ENCODE measurements around the gene PIK3AP1. TPM values are rescaled to one million over a fixed set of nuclear protein-coding genes. Genes with fewer than 3 reads are reported as not detected.

The PIK3AP1 gene
- total RNA-seq, 2 donors from 2014 or later: 1.3 to 5.2 TPM

GRCh38 chr10:96636551-96636950, 83.8 kb downstream of the PIK3AP1 start:
- TF ChIP-seq CTCF (conservative IDR thresholded peaks at IDR 0.05): no peak

GRCh38 chr10:96632974-96633710, 87.2 kb downstream of the PIK3AP1 start:
- Mint-ChIP-seq H3K36me3 (ENCODE audit: low read depth) (peaks cover 2% of the 10 kb centered on the region), H3K9me3 (no peaks in the 10 kb centered on the region), H3K4me1 (peaks cover 6% of the 10 kb centered on the region), H3K27me3 (ENCODE audit: insufficient read depth) (no peaks in the 10 kb centered on the region), H3K4me3 (no peak overlapping the region), H3K27ac (no peak overlapping the region)
- no peaks in the 10 kb centered on the region for H3K36me3 ChIP-seq (ENCODE audit: control insufficient read depth, insufficient read depth, low read length)
- no peaks in the 10 kb centered on the region for H3K4me1 ChIP-seq (ENCODE audit: control insufficient read depth, insufficient read depth, low read length)
- no peak overlapping the region for H3K27ac ChIP-seq (ENCODE audit: low read depth, low read length)
- no peak overlapping the region for H3K9ac ChIP-seq (ENCODE audit: extremely low read depth, low read length, poor library complexity, severe bottlenecking)
- DNase-seq: no peak
- H3K9me3 ChIP-seq (ENCODE audit: control insufficient read depth, low read length): no peaks in the 10 kb centered on the region
- no peak overlapping the region for H3K4me3 ChIP-seq (ENCODE audit: low read length)
- no peaks in the 10 kb centered on the region for H3K27me3 ChIP-seq (ENCODE audit: control insufficient read depth, insufficient read depth, low read length, poor library complexity, severe bottlenecking)
- WGBS, 2 experiments (ENCODE audit: insufficient coverage in 1 of 2, insufficient read length in 1 of 2): 74 to 92% methylated on average over 2 to 3 of the region's 4 CpGs
- TF ChIP-seq CTCF (conservative IDR thresholded peaks at IDR 0.05): no peak

More at GRCh38 chr10:96636551-96636950, 83.8 kb downstream of the PIK3AP1 start:
- peak overlapping the region; percentile 8 for H3K27ac Mint-ChIP-seq
- no peaks in the 10 kb centered on the region for H3K9me3 Mint-ChIP-seq
- H3K4me3 Mint-ChIP-seq: no peak overlapping the region
- no peak for DNase-seq
- H3K9me3 ChIP-seq (ENCODE audit: control insufficient read depth, low read length): no peaks in the 10 kb centered on the region
- H3K27ac ChIP-seq (ENCODE audit: low read depth, low read length): no peak overlapping the region
- H3K36me3 Mint-ChIP-seq (ENCODE audit: low read depth): peaks cover 2% of the 10 kb centered on the region
- 75 to 80% methylated on average over 1 of the region's 1 CpG for WGBS, 2 experiments (ENCODE audit: insufficient coverage in 1 of 2, insufficient read length in 1 of 2)
- H3K4me3 ChIP-seq (ENCODE audit: low read length): no peak overlapping the region
- no peak overlapping the region for H3K9ac ChIP-seq (ENCODE audit: extremely low read depth, low read length, poor library complexity, severe bottlenecking)
- H3K27me3 Mint-ChIP-seq (ENCODE audit: insufficient read depth): no peaks in the 10 kb centered on the region
- H3K4me1 Mint-ChIP-seq: peaks cover 6% of the 10 kb centered on the region
- H3K27me3 ChIP-seq (ENCODE audit: control insufficient read depth, insufficient read depth, low read length, poor library complexity, severe bottlenecking): no peaks in the 10 kb centered on the region
- no peaks in the 10 kb centered on the region for H3K4me1 ChIP-seq (ENCODE audit: control insufficient read depth, insufficient read depth, low read length)
- H3K36me3 ChIP-seq (ENCODE audit: control insufficient read depth, insufficient read depth, low read length): no peaks in the 10 kb centered on the region

- Mint-ChIP-seq H3K4me1 (no peaks in the 10 kb centered on the region), H3K36me3 (ENCODE audit: low read depth) (peaks cover 7% of the 10 kb centered on the region), H3K27me3 (ENCODE audit: insufficient read depth) (no peaks in the 10 kb centered on the region), H3K9me3 (no peaks in the 10 kb centered on the region), H3K27ac (no peak overlapping the region), H3K4me3 (no peak overlapping the region)
- H3K4me3 ChIP-seq (ENCODE audit: low read length): no peak overlapping the region
- 83 to 90% methylated on average over 1 of the region's 1 CpG for WGBS, 2 experiments (ENCODE audit: insufficient coverage in 1 of 2, insufficient read length in 1 of 2)
- H3K4me1 ChIP-seq (ENCODE audit: control insufficient read depth, insufficient read depth, low read length): no peaks in the 10 kb centered on the region
- no peak for DNase-seq
- no peaks in the 10 kb centered on the region for H3K27me3 ChIP-seq (ENCODE audit: control insufficient read depth, insufficient read depth, low read length, poor library complexity, severe bottlenecking)
- no peak overlapping the region for H3K27ac ChIP-seq (ENCODE audit: low read depth, low read length)
- H3K36me3 ChIP-seq (ENCODE audit: control insufficient read depth, insufficient read depth, low read length): no peaks in the 10 kb centered on the region
- H3K9me3 ChIP-seq (ENCODE audit: control insufficient read depth, low read length): no peaks in the 10 kb centered on the region
- TF ChIP-seq CTCF (conservative IDR thresholded peaks at IDR 0.05): no peak
- no peak overlapping the region for H3K9ac ChIP-seq (ENCODE audit: extremely low read depth, low read length, poor library complexity, severe bottlenecking)
Observed at GRCh38 chr10:96627292-96627691, 93.0 kb downstream of the PIK3AP1 start.

Measured in endodermal cell (in vitro differentiated cells).